Measurements from ENCODE around the gene EPHB1.

DNA sequence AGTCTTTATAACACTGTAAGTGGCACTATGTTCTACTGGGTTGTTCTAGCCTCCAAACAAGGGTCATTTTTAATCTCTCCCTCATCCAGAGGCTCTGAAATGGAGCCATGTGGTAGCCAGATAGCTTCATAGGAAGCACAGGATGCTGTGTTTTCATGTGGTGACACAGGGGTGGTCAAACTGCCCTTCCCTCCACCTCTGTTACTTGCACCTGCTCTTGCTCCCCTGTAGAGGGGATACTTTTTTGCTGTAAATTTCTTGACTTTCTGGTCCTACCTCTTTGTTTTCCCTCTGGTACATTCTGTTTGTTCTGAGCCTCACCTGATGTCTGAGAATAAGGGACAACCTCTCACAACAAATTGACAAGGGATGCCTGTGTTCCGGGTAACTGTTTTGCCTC, 76.8 kb downstream of the EPHB1 start:
- no peak for TF ChIP-seq POLR2A (IDR thresholded peaks at IDR 0.05)
- TF ChIP-seq CTCF (IDR thresholded peaks at IDR 0.05 in 4 of 5, conservative IDR thresholded peaks at IDR 0.05 in 1 of 5) = no peak
